ENCODE data around the gene ZNF316. TPM values are rescaled to one million over a fixed set of nuclear protein-coding genes. Genes with fewer than 3 reads are reported as not detected.
"Not testable (repeated sequence)": the region's sequence is repeated elsewhere in the genome, so short reads cannot be mapped to it uniquely, and the experiment has no call there.

Gene ZNF316
- total RNA-seq, 2 experiments from 2014 or later = 29.2 to 32.2 TPM

GRCh38 chr7:6630007-6630849 lies 6.9 kb upstream of the ZNF316 start:
- H3K27ac Mint-ChIP-seq = no peak overlapping the region
- no peak overlapping the region for H3K4me3 Mint-ChIP-seq
- H3K9me3 Mint-ChIP-seq (ENCODE audit: low read depth) = no peaks in the 10 kb centered on the region
- H3K36me3 Mint-ChIP-seq = no peaks in the 10 kb centered on the region
- peaks cover 3% of the 10 kb centered on the region for H3K4me1 Mint-ChIP-seq
- H3K27me3 Mint-ChIP-seq = no peaks in the 10 kb centered on the region
- CTCF ChIA-PET = interaction anchor here (1.9 kb wide), 1 partner anchor 9 kb away, joined by 5 read pairs; no protein-coding TSS in a partner anchor
- DNase-seq (no peak), ATAC-seq (no peak)

GRCh38 chr7:6631605-6632004 lies 5.5 kb upstream of the ZNF316 start:
- peaks cover 6% of the 10 kb centered on the region for H3K4me1 Mint-ChIP-seq
- H3K27ac Mint-ChIP-seq = no peak overlapping the region
- H3K4me3 Mint-ChIP-seq = no peak overlapping the region
- CTCF ChIA-PET = no interaction called here
- H3K36me3 Mint-ChIP-seq = no peaks in the 10 kb centered on the region
- no peak for DNase-seq
- ATAC-seq = no peak
- H3K27me3 Mint-ChIP-seq = no peaks in the 10 kb centered on the region
- no peaks in the 10 kb centered on the region for H3K9me3 Mint-ChIP-seq (ENCODE audit: low read depth)

- CTCF ChIA-PET = no interaction called here
- Mint-ChIP-seq H3K27me3 (no peaks in the 10 kb centered on the region), H3K4me1 (peaks cover 18% of the 10 kb centered on the region), H3K4me3 (no peak overlapping the region), H3K36me3 (peaks cover 2% of the 10 kb centered on the region), H3K27ac (no peak overlapping the region), H3K9me3 (ENCODE audit: low read depth) (no peaks in the 10 kb centered on the region)
- DNase-seq = no peak
- no peak for ATAC-seq
Observed at GRCh38 chr7:6634021-6634420, 3.1 kb upstream of the ZNF316 start.

GRCh38 chr7:6634971-6635370 lies 2.1 kb upstream of the ZNF316 start:
- CTCF ChIA-PET; H3K27me3 Mint-ChIP-seq; H3K9me3 Mint-ChIP-seq (ENCODE audit: low read depth); ATAC-seq; DNase-seq; H3K4me3 Mint-ChIP-seq: not testable (repeated sequence)
- H3K4me1 Mint-ChIP-seq = peaks cover 27% of the 10 kb centered on the region
- peaks cover 11% of the 10 kb centered on the region for H3K36me3 Mint-ChIP-seq
- H3K27ac Mint-ChIP-seq = peak overlapping the region; percentile 36

GRCh38 chr7:6637544-6638229 lies 569 bp downstream of the ZNF316 start:
- Mint-ChIP-seq H3K9me3 (ENCODE audit: low read depth) (no peaks in the 10 kb centered on the region), H3K27ac (peak overlapping the region; percentile 81), H3K27me3 (no peaks in the 10 kb centered on the region), H3K4me1 (peaks cover 29% of the 10 kb centered on the region), H3K36me3 (peaks cover 33% of the 10 kb centered on the region), H3K4me3 (peak overlapping the region; percentile 76)
- CTCF ChIA-PET = interaction anchor here (1.1 to 2.2 kb wide), 2 partner anchors 17 to 27 kb away, joined by 3 to 6 read pairs; no protein-coding TSS in a partner anchor
- ATAC-seq (peak; percentile 85), DNase-seq (peak; percentile 75)

GRCh38 chr7:6639032-6639431 lies 1.9 kb downstream of the ZNF316 start:
- peak overlapping the region; percentile 81 for H3K27ac Mint-ChIP-seq
- no peaks in the 10 kb centered on the region for H3K9me3 Mint-ChIP-seq (ENCODE audit: low read depth)
- peaks cover 29% of the 10 kb centered on the region for H3K4me1 Mint-ChIP-seq
- H3K36me3 Mint-ChIP-seq = peaks cover 41% of the 10 kb centered on the region
- DNase-seq = no peak
- CTCF ChIA-PET = interaction anchor here (2.2 kb wide), 1 partner anchor 19 kb away, joined by 6 read pairs; no protein-coding TSS in a partner anchor
- no peaks in the 10 kb centered on the region for H3K27me3 Mint-ChIP-seq
- peak overlapping the region; percentile 76 for H3K4me3 Mint-ChIP-seq
- no peak for ATAC-seq

- no peak for ATAC-seq
- Mint-ChIP-seq H3K9me3 (ENCODE audit: low read depth) (no peaks in the 10 kb centered on the region), H3K36me3 (peaks cover 46% of the 10 kb centered on the region), H3K27me3 (no peaks in the 10 kb centered on the region), H3K27ac (no peak overlapping the region), H3K4me3 (no peak overlapping the region), H3K4me1 (peaks cover 29% of the 10 kb centered on the region)
- no peak for DNase-seq
- CTCF ChIA-PET = interaction anchor here (2.2 kb wide), 1 partner anchor 19 kb away, joined by 6 read pairs; no protein-coding TSS in a partner anchor
Observed at GRCh38 chr7:6639627-6640026, 2.5 kb downstream of the ZNF316 start.

- no peak for ATAC-seq
- H3K4me1 Mint-ChIP-seq = peaks cover 27% of the 10 kb centered on the region
- peaks cover 52% of the 10 kb centered on the region for H3K36me3 Mint-ChIP-seq
- DNase-seq = no peak
- CTCF ChIA-PET = interaction anchor here (0.6 kb wide), 1 partner anchor 155 kb away, joined by 3 read pairs; no protein-coding TSS in a partner anchor
- H3K4me3 Mint-ChIP-seq = no peak overlapping the region
- no peaks in the 10 kb centered on the region for H3K27me3 Mint-ChIP-seq
- no peaks in the 10 kb centered on the region for H3K9me3 Mint-ChIP-seq (ENCODE audit: low read depth)
- H3K27ac Mint-ChIP-seq = no peak overlapping the region
Observed at GRCh38 chr7:6640246-6640721, 3.2 kb downstream of the ZNF316 start.

DNA sequence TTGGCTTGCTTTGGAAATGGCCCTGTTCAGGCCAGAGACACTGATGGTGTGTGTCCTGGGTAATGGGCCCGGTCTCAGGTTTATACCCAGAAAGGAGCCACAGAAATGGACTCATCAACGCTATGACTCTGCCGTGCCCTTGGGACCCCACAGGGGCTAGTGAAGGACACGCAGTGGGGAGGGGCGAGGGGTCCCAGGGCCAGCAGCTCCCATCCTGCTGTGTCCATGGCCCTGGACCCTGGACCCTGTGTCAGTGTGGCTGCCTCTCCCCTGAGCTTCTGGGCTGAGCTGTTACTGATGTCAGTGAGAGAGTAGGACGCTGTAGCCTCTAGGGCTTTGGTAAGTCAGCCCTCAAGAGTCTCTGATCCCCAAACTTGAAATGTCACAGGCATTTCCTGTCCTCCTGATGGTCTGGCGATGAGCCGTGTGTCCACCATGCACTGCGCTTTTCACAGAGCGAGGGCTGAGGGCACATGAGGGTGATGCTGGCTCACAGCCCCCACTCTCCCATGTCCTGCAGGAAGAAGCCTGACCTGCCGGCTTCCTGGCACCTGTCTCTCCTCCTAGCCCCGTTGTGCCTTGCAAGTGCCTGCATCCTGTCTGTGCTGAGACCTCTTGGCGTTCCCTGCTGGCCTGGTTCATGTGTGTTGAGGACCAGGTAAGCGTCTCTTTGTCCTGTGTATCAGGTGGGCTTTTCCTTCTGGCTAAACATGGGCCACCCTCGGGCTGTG lies 4.4 kb downstream of the ZNF316 start:
- no peak for DNase-seq
- Mint-ChIP-seq H3K36me3 (peaks cover 57% of the 10 kb centered on the region), H3K4me1 (peaks cover 24% of the 10 kb centered on the region), H3K27ac (no peak overlapping the region), H3K4me3 (no peak overlapping the region), H3K9me3 (ENCODE audit: low read depth) (no peaks in the 10 kb centered on the region), H3K27me3 (no peaks in the 10 kb centered on the region)
- ATAC-seq = no peak
- CTCF ChIA-PET = no interaction called here

GRCh38 chr7:6642239-6642839 lies 5.2 kb downstream of the ZNF316 start:
- Mint-ChIP-seq H3K27me3 (no peaks in the 10 kb centered on the region), H3K36me3 (peaks cover 65% of the 10 kb centered on the region), H3K9me3 (ENCODE audit: low read depth) (no peaks in the 10 kb centered on the region), H3K27ac (no peak overlapping the region), H3K4me3 (no peak overlapping the region), H3K4me1 (peaks cover 24% of the 10 kb centered on the region)
- DNase-seq = no peak
- CTCF ChIA-PET = no interaction called here
- no peak for ATAC-seq

DNA sequence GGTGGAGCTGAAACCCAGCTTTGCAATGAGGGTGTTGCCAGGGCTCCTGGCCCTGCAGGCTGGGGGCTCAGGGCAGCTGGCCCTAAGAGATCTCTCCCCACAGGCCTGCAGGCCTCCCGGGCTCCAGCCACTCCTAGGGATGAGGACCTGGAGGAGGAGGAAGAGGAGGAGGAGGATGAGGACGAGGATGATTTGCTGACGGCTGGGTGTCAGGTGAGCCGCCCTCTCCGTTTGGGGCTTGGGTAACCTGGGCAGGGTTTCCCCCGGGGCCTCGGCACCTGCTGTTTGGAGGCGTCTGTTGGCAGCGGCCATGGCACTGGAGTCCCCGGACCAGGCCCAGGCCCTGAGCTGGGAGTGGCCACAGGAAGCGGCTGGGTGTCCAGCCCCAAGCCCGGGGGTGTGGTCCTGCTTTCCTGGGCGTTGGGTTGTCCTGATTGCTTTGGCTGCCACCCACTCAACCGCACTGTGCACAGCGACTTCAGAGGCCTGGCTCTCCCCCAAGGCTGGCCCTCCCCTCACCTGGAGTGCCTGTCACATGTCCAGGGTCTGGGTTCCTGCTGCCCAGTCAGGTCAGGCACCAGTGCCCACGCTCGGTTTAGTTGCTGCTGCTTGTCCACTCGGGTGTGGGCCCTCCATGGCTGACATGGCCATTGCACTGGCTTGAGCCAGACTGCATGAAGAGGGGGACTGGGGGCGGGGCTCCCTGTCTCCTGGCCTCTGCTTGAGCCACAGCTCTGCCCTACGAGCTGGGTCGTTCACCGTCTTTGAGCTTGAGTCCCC lies 5.9 kb downstream of the ZNF316 start:
- H3K27ac Mint-ChIP-seq = no peak overlapping the region
- no peak for DNase-seq
- no peak for ATAC-seq
- no peaks in the 10 kb centered on the region for H3K9me3 Mint-ChIP-seq (ENCODE audit: low read depth)
- H3K27me3 Mint-ChIP-seq = no peaks in the 10 kb centered on the region
- H3K4me1 Mint-ChIP-seq = peaks cover 21% of the 10 kb centered on the region
- peaks cover 71% of the 10 kb centered on the region for H3K36me3 Mint-ChIP-seq
- H3K4me3 Mint-ChIP-seq = no peak overlapping the region
- CTCF ChIA-PET = no interaction called here

GRCh38 chr7:6643915-6644625 lies 7.0 kb downstream of the ZNF316 start:
- H3K4me1 Mint-ChIP-seq = peaks cover 11% of the 10 kb centered on the region
- no peak for ATAC-seq
- H3K27me3 Mint-ChIP-seq = no peaks in the 10 kb centered on the region
- no peak overlapping the region for H3K27ac Mint-ChIP-seq
- CTCF ChIA-PET = interaction anchor here (0.6 kb wide), 1 partner anchor 50 kb away, joined by 3 read pairs; no protein-coding TSS in a partner anchor
- peaks cover 76% of the 10 kb centered on the region for H3K36me3 Mint-ChIP-seq
- H3K4me3 Mint-ChIP-seq = no peak overlapping the region
- no peak for DNase-seq
- no peaks in the 10 kb centered on the region for H3K9me3 Mint-ChIP-seq (ENCODE audit: low read depth)
